IMR-90 (cell line): ENCODE measurements around the gene ENTPD7. TPM values are rescaled to one million over a fixed set of nuclear protein-coding genes. Genes with fewer than 3 reads are reported as not detected.

ENCODE experiments used
- ATAC-seq: fragments of 200-7000 bp; cut with Tn5 transposase; 2 replicates; pipeline ENCODE4 v1.9.1; 2020; ENCODE audit warnings: low read depth, mild to moderate bottlenecking, moderate library complexity
- BruUV-seq: library from RNA; stranded (reverse); fragments of 400-500 nt; replicated peaks from 2 replicates; lab custom pipeline; 2021; lab: Mats Ljungman, UMichigan
- CTCF ChIA-PET: fragments of 300-600 bp; formaldehyde crosslinking; extraction: SDS; loops from one replicate; lab custom pipeline; 2021; ENCODE audit warnings: antibody characterized with exemption; lab: Yijun Ruan, JAX
- POLR2A ChIA-PET: fragments of 300-600 bp; sonication (Branson Sonifier 250); formaldehyde crosslinking; loops from one replicate; lab custom pipeline; 2022; ENCODE audit warnings: antibody characterized with exemption; ENCODE audit not compliant: unreplicated experiment; lab: Charles Lee
- DNase-seq: peaks from one replicate; pipeline ENCODE4 v3.0.0; 2013
- H2AFZ ChIP-seq: replicated peaks from 2 replicates; pipeline ENCODE3; 2013; ENCODE audit warnings: low read length, mild to moderate bottlenecking; ENCODE audit not compliant: poor library complexity
- H2AK5ac ChIP-seq: 2 replicates; pipeline ENCODE4 v1.6.1; 2013; ENCODE audit warnings: low read depth, low read length, inconsistent platforms
- H2AK9ac ChIP-seq: replicated peaks from 2 replicates; pipeline ENCODE3; 2013; ENCODE audit warnings: mild to moderate bottlenecking, low read depth, low read length, moderate library complexity; ENCODE audit not compliant: poor library complexity
- H2BK120ac ChIP-seq: 2 replicates; pipeline ENCODE4 v1.6.1; 2013; ENCODE audit warnings: low read depth, low read length, inconsistent platforms
- H2BK15ac ChIP-seq: 3 replicates; pipeline ENCODE4 v1.6.1; 2013; ENCODE audit warnings: low read depth, low read length, inconsistent platforms
- H2BK20ac ChIP-seq: 2 replicates; pipeline ENCODE4 v1.6.1; 2013; ENCODE audit warnings: low read depth, mild to moderate bottlenecking, inconsistent platforms, low read length, moderate library complexity
- H2BK5ac ChIP-seq: 2 replicates; pipeline ENCODE4 v1.6.1; 2013; ENCODE audit warnings: mild to moderate bottlenecking, low read depth, low read length, inconsistent platforms; ENCODE audit not compliant: poor library complexity, severe bottlenecking
- H3K14ac ChIP-seq: replicated peaks from 2 replicates; pipeline ENCODE4 v1.6.1; 2013; ENCODE audit warnings: low read depth, low read length, inconsistent platforms
- H3K18ac ChIP-seq: 2 replicates; pipeline ENCODE4 v1.6.1; 2013; ENCODE audit warnings: low read depth, low read length, control low read depth
- H3K23ac ChIP-seq: 2 replicates; pipeline ENCODE4 v1.6.1; 2013; ENCODE audit warnings: low read depth, low read length, inconsistent platforms
- H3K27ac ChIP-seq: 2 replicates; pipeline ENCODE4 v1.5.1; 2013; ENCODE audit warnings: mild to moderate bottlenecking, control low read depth, low read length; ENCODE audit not compliant: insufficient read depth
- H3K27me3 ChIP-seq: 2 replicates; pipeline ENCODE4 v1.6.1; 2013; ENCODE audit warnings: low read length; ENCODE audit not compliant: control insufficient read depth, insufficient read depth
- H3K36me3 ChIP-seq: 2 replicates; pipeline ENCODE4 v1.6.1; 2013; ENCODE audit warnings: low read length, mixed read lengths; ENCODE audit not compliant: control insufficient read depth, insufficient read depth
- H3K4ac ChIP-seq: 2 replicates; pipeline ENCODE4 v1.6.1; 2013; ENCODE audit warnings: low read depth, low read length, inconsistent platforms
- H3K4me1 ChIP-seq: 2 replicates; pipeline ENCODE4 v1.6.1; 2013; ENCODE audit warnings: low read length, mixed read lengths; ENCODE audit not compliant: control insufficient read depth, insufficient read depth
- H3K4me2 ChIP-seq: 2 replicates; pipeline ENCODE4 v1.6.1; 2013; ENCODE audit warnings: low read depth, mild to moderate bottlenecking, control low read depth, low read length, moderate library complexity
- H3K4me3 ChIP-seq: 2 replicates; pipeline ENCODE4 v1.5.1; 2013; ENCODE audit warnings: low read depth, mild to moderate bottlenecking, control low read depth, low read length, moderate library complexity; ENCODE audit not compliant: insufficient read depth
- H3K56ac ChIP-seq: 2 replicates; pipeline ENCODE4 v1.6.1; 2013; ENCODE audit warnings: low read length, inconsistent platforms; ENCODE audit not compliant: insufficient read depth; ENCODE audit errors: extremely low read depth
- H3K79me1 ChIP-seq, 2 experiments: 2 replicates each; pipeline ENCODE4 v1.6.1; 2013; ENCODE audit warnings: low read length in 2 of 2, inconsistent platforms in 1 of 2, low read depth in 1 of 2
- H3K9ac ChIP-seq: 2 replicates; pipeline ENCODE4 v1.6.1; 2013; ENCODE audit warnings: low read depth, low read length, control low read depth
- H3K9me1 ChIP-seq: 2 replicates; pipeline ENCODE4 v1.6.1; 2013; ENCODE audit warnings: low read length, inconsistent platforms; ENCODE audit not compliant: insufficient read depth
- H3K9me3 ChIP-seq: 2 replicates; pipeline ENCODE4 v1.6.1; 2013; ENCODE audit warnings: low read length; ENCODE audit not compliant: control insufficient read depth, insufficient read depth
- H4K20me1 ChIP-seq: 2 replicates; pipeline ENCODE4 v1.6.1; 2013; ENCODE audit warnings: low read length, inconsistent platforms; ENCODE audit not compliant: insufficient read depth
- H4K5ac ChIP-seq: 2 replicates; pipeline ENCODE4 v1.6.1; 2013; ENCODE audit warnings: mild to moderate bottlenecking, low read depth, low read length, control low read depth
- H4K8ac ChIP-seq, 2 experiments: 2 replicates each; pipeline ENCODE4 v1.6.1; 2013; ENCODE audit warnings: low read depth in 2 of 2, low read length in 2 of 2, control low read depth in 1 of 2, inconsistent platforms in 1 of 2
- H4K91ac ChIP-seq: 2 replicates; pipeline ENCODE4 v1.6.1; 2013; ENCODE audit warnings: low read depth, low read length, inconsistent platforms; ENCODE audit not compliant: insufficient read depth
- CEBPB ChIP-seq: IDR thresholded peaks from 2 replicates; pipeline ENCODE4 v1.6.1; 2012; ENCODE audit warnings: low read depth, low read length, improper control_type of control experiment
- CHD1 ChIP-seq: IDR thresholded peaks from 2 replicates; pipeline ENCODE4 v1.6.1; 2012; ENCODE audit warnings: low read depth, low read length, improper control_type of control experiment
- MXI1 ChIP-seq: IDR thresholded peaks from 2 replicates; pipeline ENCODE4 v1.6.1; 2012; ENCODE audit warnings: low read depth, mild to moderate bottlenecking, low read length, moderate library complexity, borderline replicate concordance
- NFE2L2 ChIP-seq: fragments of 150-350 bp; IDR thresholded peaks from 2 replicates; pipeline ENCODE4 v1.6.1; 2016; ENCODE audit warnings: low read depth, mild to moderate bottlenecking, low read length
- RCOR1 ChIP-seq: IDR thresholded peaks from 2 replicates; pipeline ENCODE4 v1.6.1; 2012; ENCODE audit warnings: mild to moderate bottlenecking, low read length, improper control_type of control experiment; ENCODE audit not compliant: insufficient replicate concordance
- RFX5 ChIP-seq: IDR thresholded peaks from 2 replicates; pipeline ENCODE4 v1.8.0; 2012; ENCODE audit warnings: low read depth, mild to moderate bottlenecking, low read length, moderate library complexity
- SMC3 ChIP-seq: fragments of 150-350 bp; IDR thresholded peaks from 2 replicates; pipeline ENCODE4 v1.6.1; 2016; ENCODE audit warnings: low read depth, mild to moderate bottlenecking, antibody characterized with exemption, low read length, moderate library complexity
- WGBS, 2 experiments: methylation state at CpG; one replicate each; pipeline versions ENCODE4 v1.1.5 to v1.1.7; 2013; ENCODE audit warnings: missing lambda C conversion rate in 2 of 2; ENCODE audit not compliant: insufficient read length in 1 of 2; ENCODE audit errors: extremely low coverage in 2 of 2; 5-methylcytosine and 5-hydroxymethylcytosine counted together
- dilution Hi-C: fragments of 300-500 bp; cut with HindIII; formaldehyde crosslinking; loops from one replicate; pipeline ENCODE4 v1.14.3; 2018; ENCODE audit warnings: low sequenced_read_pairs; ENCODE audit not compliant: unreplicated experiment
- in situ Hi-C: fragments of 300-500 bp; cut with MboI; formaldehyde crosslinking; loops from 3 replicates; pipeline ENCODE4 v1.14.3; 2019; ENCODE audit warnings: low sequenced_read_pairs, inconsistent platforms, mixed read lengths
- intact Hi-C: fragments of 100-400 bp; cut with micrococcal nuclease; formaldehyde crosslinking; loops from 2 replicates; pipeline ENCODE4 v1.10.0; 2022
- polyA plus RNA-seq, 3 experiments: library from polyadenylated mRNA; depleted of rRNA; stranded (reverse); fragments of >200 nt; gene quantifications; 2 replicates each; pipeline ENCODE4 v1.2.3, GENCODE V29; 2012; ENCODE audit warnings: low replicate concordance in 1 of 3
- total RNA-seq: library from RNA; depleted of rRNA; stranded (reverse); fragments of >200 nt; gene quantifications from 2 replicates; pipeline ENCODE4 v1.2.3, GENCODE V29; 2012
- TF ChIP-seq, protein P1 (sequence below): fragments of 150-350 bp; IDR thresholded peaks from 2 replicates; pipeline ENCODE4 v1.6.1; 2017; ENCODE audit warnings: mild to moderate bottlenecking, antibody characterized with exemption, low read length, low read depth

The ENTPD7 gene
- total and polyA plus RNA-seq, 2 of the 4 experiments (the other 2 are of a cell fraction): 8.0 to 23.3 TPM

DNA sequence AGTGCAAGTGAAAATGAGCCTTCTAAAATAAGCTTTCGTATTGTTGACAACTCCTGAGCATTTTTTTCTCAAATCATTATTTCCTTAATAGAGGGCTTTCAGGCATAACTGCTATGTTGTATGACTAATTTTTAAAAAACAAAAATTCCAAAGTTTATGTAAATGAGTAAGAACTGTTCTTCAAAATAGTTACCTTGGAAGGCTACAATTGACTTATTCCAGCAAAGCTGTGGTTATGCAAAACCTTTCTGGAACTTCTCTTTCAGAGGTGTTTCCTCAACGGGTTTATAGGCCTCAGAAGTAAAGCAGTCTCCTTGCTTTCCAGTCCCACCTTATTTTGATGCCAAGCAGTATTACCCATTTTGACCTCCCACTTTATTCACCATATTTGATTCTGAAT, 41.6 kb upstream of the ENTPD7 start:
- Histone ChIP-seq H3K4me1 (no peaks in the 10 kb centered on the region), H3K14ac (no peak overlapping the region), H2BK120ac (no peak overlapping the region), H2AK9ac (no peak overlapping the region), H3K4me3 (no peak overlapping the region), H3K9me1 (peaks cover 2% of the 10 kb centered on the region; the same call in 1 of the 2 replicates), H3K23ac (no peak overlapping the region), H2BK15ac (no peak overlapping the region), H3K36me3 (peaks cover 9% of the 10 kb centered on the region), H3K27ac (no peak overlapping the region), H3K4me2 (peak overlapping the region; percentile 45; the same call in 1 of the 2 replicates), H4K20me1 (peaks cover 7% of the 10 kb centered on the region; the same call in 1 of the 2 replicates), H3K79me1 (peaks cover 20 to 24% of the 10 kb centered on the region in 2 experiments), H2AK5ac (no peak overlapping the region), H3K18ac (no peak overlapping the region), H4K8ac (no peak overlapping the region), H4K91ac (no peak overlapping the region), H3K56ac (no peak overlapping the region), H3K9me3 (no peaks in the 10 kb centered on the region), H3K27me3 (no peaks in the 10 kb centered on the region), H3K9ac (no peak overlapping the region), H3K4ac (no peak overlapping the region), H2BK5ac (no peak overlapping the region), H2BK20ac (no peak overlapping the region), H2AFZ (no peak overlapping the region), H4K5ac (no peak overlapping the region)
- in situ Hi-C loops (no loop called here), dilution Hi-C loops (no loop called here), intact Hi-C loops (no loop called here)
- POLR2A ChIA-PET: interaction anchor here (0.6 kb wide), 1 partner anchor 64 kb away, joined by 6 read pairs; no protein-coding TSS in a partner anchor
- TF ChIP-seq RCOR1 (no peak), MXI1 (no peak), CEBPB (no peak), SMC3 (no peak), NFE2L2 (no peak), RFX5 (no peak), CHD1 (no peak)
- TF ChIP-seq, protein P1, sequence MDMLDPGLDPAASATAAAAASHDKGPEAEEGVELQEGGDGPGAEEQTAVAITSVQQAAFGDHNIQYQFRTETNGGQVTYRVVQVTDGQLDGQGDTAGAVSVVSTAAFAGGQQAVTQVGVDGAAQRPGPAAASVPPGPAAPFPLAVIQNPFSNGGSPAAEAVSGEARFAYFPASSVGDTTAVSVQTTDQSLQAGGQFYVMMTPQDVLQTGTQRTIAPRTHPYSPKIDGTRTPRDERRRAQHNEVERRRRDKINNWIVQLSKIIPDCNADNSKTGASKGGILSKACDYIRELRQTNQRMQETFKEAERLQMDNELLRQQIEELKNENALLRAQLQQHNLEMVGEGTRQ: no peak
- DNase-seq (no peak), ATAC-seq (no peak)
- WGBS, 2 experiments: 80% methylated on average over 1 of the region's 2 CpGs; no CpG with 5 or more reads in 1 of the 2 experiments
- CTCF ChIA-PET: interaction anchor here (0.6 to 3.2 kb wide), 3 partner anchors 9 to 182 kb away, joined by 3 to 15 read pairs (median 4); no protein-coding TSS in a partner anchor
- BruUV-seq: TSS peak; percentile 7
